DND-41 (cell line): ENCODE measurements around the gene ANKRD39.

Experiments
- ATAC-seq: fragments of 200-7000 bp; cut with Tn5 transposase; 3 replicates; pipeline ENCODE4 v1.9.1; 2021; ENCODE audit warnings: low read depth; ENCODE audit not compliant: insufficient read depth
- DNase-seq: peaks from one replicate; pipeline ENCODE4 v3.0.0-alpha.2; 2020
- H2AFZ ChIP-seq: 2 replicates; pipeline ENCODE4 v1.6.0; 2012; ENCODE audit warnings: low read depth, low read length
- H3K27ac ChIP-seq: 2 replicates; pipeline ENCODE4 v1.5.1; 2012; ENCODE audit warnings: low read length, inconsistent platforms
- H3K27me3 ChIP-seq: fragments of 200-600 bp; sonication (generic); 2 replicates; pipeline ENCODE4 v1.6.0; 2012; ENCODE audit warnings: low read length, mild to moderate bottlenecking, inconsistent platforms; ENCODE audit not compliant: insufficient read depth, poor library complexity
- H3K36me3 ChIP-seq: 2 replicates; pipeline ENCODE4 v1.5.1; 2012; ENCODE audit warnings: low read length, inconsistent platforms; ENCODE audit not compliant: insufficient read depth
- H3K4me1 ChIP-seq: 2 replicates; pipeline ENCODE4 v1.5.1; 2012; ENCODE audit warnings: mild to moderate bottlenecking, low read length; ENCODE audit not compliant: insufficient read depth
- H3K4me2 ChIP-seq: 2 replicates; pipeline ENCODE4 v1.6.0; 2012; ENCODE audit warnings: mild to moderate bottlenecking, moderate library complexity, low read length, inconsistent platforms; ENCODE audit not compliant: insufficient read depth
- H3K4me3 ChIP-seq, 2 experiments: fragments of 200-600 bp in 1 of 2; shearing (Covaris generic) in 1 of 2; 2 replicates each; pipeline ENCODE4 v1.5.1; 2012 to 2016; ENCODE audit warnings: inconsistent platforms in 2 of 2, low read length in 2 of 2, mild to moderate bottlenecking in 2 of 2, low read depth in 1 of 2, moderate library complexity in 1 of 2
- H3K79me2 ChIP-seq: 2 replicates; pipeline ENCODE4 v1.6.0; 2012; ENCODE audit warnings: low read length, inconsistent platforms; ENCODE audit not compliant: insufficient read depth
- H3K9ac ChIP-seq: 2 replicates; pipeline ENCODE4 v1.6.0; 2012; ENCODE audit warnings: low read depth, mild to moderate bottlenecking, inconsistent platforms, low read length, moderate library complexity
- H3K9me3 ChIP-seq: 2 replicates; pipeline ENCODE4 v1.5.1; 2012; ENCODE audit warnings: low read length, moderate library complexity, mild to moderate bottlenecking, inconsistent platforms; ENCODE audit not compliant: insufficient read depth, severe bottlenecking
- H4K20me1 ChIP-seq: 2 replicates; pipeline ENCODE4 v1.6.0; 2012; ENCODE audit warnings: low read length; ENCODE audit not compliant: insufficient read depth
- EZH2 ChIP-seq: IDR thresholded peaks from 3 replicates; pipeline ENCODE4 v1.6.1; 2012; ENCODE audit warnings: borderline replicate concordance, low read depth, mild to moderate bottlenecking, moderate library complexity, low read length, inconsistent platforms; ENCODE audit not compliant: severe bottlenecking
- TF ChIP-seq, protein P1 (sequence below): IDR thresholded peaks from 2 replicates; pipeline ENCODE4 v1.5.1; 2012; ENCODE audit warnings: borderline replicate concordance, low read length, moderate library complexity, mild to moderate bottlenecking; ENCODE audit not compliant: poor library complexity, severe bottlenecking; ENCODE audit errors: extremely low read depth

The ANKRD39 gene

DNA sequence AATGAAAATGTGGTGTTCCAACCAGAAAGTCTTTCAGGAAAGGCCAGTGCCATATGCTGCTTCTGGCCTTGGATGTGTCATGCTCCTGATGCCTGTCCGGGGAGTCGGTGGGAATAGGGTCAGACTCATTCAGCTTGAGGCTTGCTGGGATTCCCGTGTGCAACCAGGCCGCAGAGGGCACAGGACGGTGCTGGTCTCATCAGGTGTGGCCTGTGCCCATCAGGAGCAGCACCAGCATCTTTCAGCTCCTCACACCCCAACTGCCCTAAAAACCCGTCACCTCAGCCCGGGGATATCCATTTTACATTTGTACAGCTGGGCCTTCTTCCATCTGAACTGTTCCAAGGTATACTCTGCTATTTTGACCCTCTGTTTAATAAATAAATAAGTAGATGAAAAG, 55.1 kb downstream of the ANKRD39 start:
- H3K4me2 ChIP-seq = no peak overlapping the region
- peaks cover 39% of the 10 kb centered on the region for H3K36me3 ChIP-seq
- DNase-seq (no peak), ATAC-seq (no peak)
- no peaks in the 10 kb centered on the region for H3K79me2 ChIP-seq
- H3K27ac ChIP-seq = no peak overlapping the region
- no peaks in the 10 kb centered on the region for H3K27me3 ChIP-seq
- H4K20me1 ChIP-seq = no peaks in the 10 kb centered on the region; the same call in 1 of the 2 replicates
- no peaks in the 10 kb centered on the region for H3K9me3 ChIP-seq
- TF ChIP-seq EZH2 = no peak
- TF ChIP-seq, protein P1, sequence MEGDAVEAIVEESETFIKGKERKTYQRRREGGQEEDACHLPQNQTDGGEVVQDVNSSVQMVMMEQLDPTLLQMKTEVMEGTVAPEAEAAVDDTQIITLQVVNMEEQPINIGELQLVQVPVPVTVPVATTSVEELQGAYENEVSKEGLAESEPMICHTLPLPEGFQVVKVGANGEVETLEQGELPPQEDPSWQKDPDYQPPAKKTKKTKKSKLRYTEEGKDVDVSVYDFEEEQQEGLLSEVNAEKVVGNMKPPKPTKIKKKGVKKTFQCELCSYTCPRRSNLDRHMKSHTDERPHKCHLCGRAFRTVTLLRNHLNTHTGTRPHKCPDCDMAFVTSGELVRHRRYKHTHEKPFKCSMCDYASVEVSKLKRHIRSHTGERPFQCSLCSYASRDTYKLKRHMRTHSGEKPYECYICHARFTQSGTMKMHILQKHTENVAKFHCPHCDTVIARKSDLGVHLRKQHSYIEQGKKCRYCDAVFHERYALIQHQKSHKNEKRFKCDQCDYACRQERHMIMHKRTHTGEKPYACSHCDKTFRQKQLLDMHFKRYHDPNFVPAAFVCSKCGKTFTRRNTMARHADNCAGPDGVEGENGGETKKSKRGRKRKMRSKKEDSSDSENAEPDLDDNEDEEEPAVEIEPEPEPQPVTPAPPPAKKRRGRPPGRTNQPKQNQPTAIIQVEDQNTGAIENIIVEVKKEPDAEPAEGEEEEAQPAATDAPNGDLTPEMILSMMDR = no peak
- no peaks in the 10 kb centered on the region for H3K4me1 ChIP-seq
- H2AFZ ChIP-seq = no peak overlapping the region
- H3K9ac ChIP-seq = no peak overlapping the region
- no peak overlapping the region for H3K4me3 ChIP-seq

DNA sequence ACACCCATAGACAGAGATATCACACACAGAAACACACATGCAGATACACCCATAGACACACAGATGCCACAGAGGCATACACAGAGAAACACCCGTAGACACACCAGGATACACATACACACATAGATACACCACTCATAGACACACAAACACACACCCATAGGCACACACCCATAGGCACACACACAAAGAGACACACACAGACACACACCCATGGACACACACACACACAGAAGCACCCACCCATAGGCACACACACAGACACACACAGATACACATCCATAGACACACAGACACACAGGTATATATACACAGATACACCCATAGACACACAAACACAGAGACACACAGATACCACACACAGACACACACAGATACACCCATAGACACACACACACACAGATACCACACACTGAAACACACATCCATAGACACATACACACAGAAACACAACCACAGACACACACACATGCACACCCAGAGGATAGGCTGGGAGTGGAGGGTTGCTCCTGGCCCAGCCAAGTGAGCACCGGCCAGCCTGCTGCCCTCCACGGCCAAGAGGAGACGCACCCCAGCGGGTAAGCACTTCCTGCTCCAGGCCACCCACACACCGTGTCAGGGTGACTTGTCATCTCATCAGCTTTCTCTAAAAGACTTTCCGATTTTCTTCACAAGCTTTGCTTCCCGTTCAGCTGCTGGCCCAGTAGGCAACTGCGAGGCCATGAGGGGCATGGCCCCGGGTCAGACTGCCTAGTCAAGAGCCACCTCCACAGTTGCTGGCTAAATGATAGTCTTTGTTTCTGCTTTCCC, 55.8 kb downstream of the ANKRD39 start:
- no peaks in the 10 kb centered on the region for H3K4me1 ChIP-seq
- no peaks in the 10 kb centered on the region for H3K27me3 ChIP-seq
- H3K36me3 ChIP-seq = peaks cover 46% of the 10 kb centered on the region
- no peak overlapping the region for H3K4me3 ChIP-seq
- no peak for DNase-seq
- H2AFZ ChIP-seq = no peak overlapping the region
- no peaks in the 10 kb centered on the region; the same call in 1 of the 2 replicates for H4K20me1 ChIP-seq
- H3K4me2 ChIP-seq = no peak overlapping the region
- H3K79me2 ChIP-seq = no peaks in the 10 kb centered on the region
- TF ChIP-seq, protein P1 = no peak
- no peak for TF ChIP-seq EZH2
- no peaks in the 10 kb centered on the region for H3K9me3 ChIP-seq
- ATAC-seq = no peak
- no peak overlapping the region for H3K27ac ChIP-seq
- no peak overlapping the region for H3K9ac ChIP-seq

DNA sequence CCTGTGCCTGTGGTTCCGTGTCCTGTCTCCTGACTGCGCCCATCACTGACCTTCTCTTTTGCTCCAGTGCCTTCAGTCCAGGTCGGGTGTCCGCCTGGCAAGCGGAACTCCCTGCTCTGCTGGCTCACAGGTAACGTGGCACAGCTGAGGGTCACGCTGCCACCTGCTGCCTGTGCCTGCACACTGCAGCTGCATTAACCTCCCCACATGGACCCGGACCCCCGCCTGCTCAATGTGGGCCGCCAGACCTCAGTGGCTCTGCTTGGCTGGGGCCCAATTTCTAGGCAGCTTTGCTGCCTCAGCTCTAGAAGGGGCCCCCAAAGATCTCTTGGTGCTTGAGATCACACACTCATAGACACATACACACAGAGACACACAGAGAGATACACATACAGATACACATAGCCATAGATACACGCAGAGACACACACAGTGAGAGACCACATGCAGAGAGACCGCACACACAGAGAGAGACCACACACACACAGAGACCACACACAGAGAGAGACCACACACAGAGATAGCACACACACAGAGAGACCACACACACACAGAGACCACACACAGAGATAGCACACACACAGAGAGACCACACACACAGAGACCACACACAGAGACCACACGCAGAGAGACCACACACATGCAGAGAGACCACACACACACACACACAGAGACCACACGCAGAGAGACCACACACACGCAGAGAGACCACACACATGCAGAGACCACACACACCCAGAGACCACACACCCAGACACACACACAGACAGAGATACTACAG, 56.6 kb downstream of the ANKRD39 start:
- no peak for TF ChIP-seq EZH2
- TF ChIP-seq, protein P1 = peak; percentile 90
- H3K36me3 ChIP-seq = peaks cover 47% of the 10 kb centered on the region
- no peaks in the 10 kb centered on the region for H3K79me2 ChIP-seq
- peak; percentile 93 for ATAC-seq
- no peaks in the 10 kb centered on the region for H3K27me3 ChIP-seq
- no peaks in the 10 kb centered on the region for H3K9me3 ChIP-seq
- no peaks in the 10 kb centered on the region; the same call in 1 of the 2 replicates for H4K20me1 ChIP-seq
- H3K4me3 ChIP-seq = no peak overlapping the region
- H3K4me2 ChIP-seq = no peak overlapping the region
- H3K9ac ChIP-seq = no peak overlapping the region
- no peaks in the 10 kb centered on the region for H3K4me1 ChIP-seq
- 0 out of 2 replicates have a peak overlapping the region, but pooled peaks have one; percentile 11 for H3K27ac ChIP-seq
- H2AFZ ChIP-seq = no peak overlapping the region
- peak; percentile 66 for DNase-seq
